NCI-H2081 treated with DMSO at 0.1 percent for 48 hours (cell line): ENCODE data around the gene PIK3C2G.
"Not testable (repeated sequence)": the region's sequence is repeated elsewhere in the genome, so short reads cannot be mapped to it uniquely, and the experiment has no call there.

ENCODE experiments used
- DNase-seq: peaks from one replicate; lab custom pipeline; 2025; lab: John Stamatoyannopoulos, UW

Gene PIK3C2G

GRCh38 chr12:18472304-18472703 lies 211.0 kb downstream of the PIK3C2G start:
- no peak for DNase-seq

DNA sequence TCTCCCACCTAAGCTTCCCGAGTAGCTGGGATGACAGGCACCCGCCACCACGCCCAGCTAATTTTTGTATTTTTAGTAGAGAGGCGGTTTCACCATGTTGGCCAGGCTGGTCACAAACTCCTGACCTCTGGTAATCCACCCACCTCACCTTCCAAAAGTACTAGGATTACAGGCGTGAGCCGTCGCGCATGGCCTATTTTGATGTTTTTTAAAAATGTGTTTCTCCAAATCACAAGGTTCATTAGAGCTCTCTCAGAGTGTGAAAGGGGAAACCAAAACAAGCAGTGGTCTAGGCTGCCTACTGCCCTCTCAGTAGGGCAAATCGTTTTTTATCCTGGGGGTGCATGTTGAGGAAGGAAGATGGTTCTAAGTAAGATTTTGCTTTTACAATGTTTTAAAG lies 211.5 kb downstream of the PIK3C2G start:
- DNase-seq: no peak

- DNase-seq: no peak
These were observed 215.5 kb downstream of the PIK3C2G start for GRCh38 chr12:18476861-18477260.

GRCh38 chr12:18479256-18479655 lies 217.9 kb downstream of the PIK3C2G start:
- no peak for DNase-seq

- DNase-seq: no peak
These were observed 221.3 kb downstream of the PIK3C2G start for GRCh38 chr12:18482601-18483120.

- DNase-seq: no peak
These were observed 222.5 kb downstream of the PIK3C2G start for GRCh38 chr12:18483698-18484325.

DNA sequence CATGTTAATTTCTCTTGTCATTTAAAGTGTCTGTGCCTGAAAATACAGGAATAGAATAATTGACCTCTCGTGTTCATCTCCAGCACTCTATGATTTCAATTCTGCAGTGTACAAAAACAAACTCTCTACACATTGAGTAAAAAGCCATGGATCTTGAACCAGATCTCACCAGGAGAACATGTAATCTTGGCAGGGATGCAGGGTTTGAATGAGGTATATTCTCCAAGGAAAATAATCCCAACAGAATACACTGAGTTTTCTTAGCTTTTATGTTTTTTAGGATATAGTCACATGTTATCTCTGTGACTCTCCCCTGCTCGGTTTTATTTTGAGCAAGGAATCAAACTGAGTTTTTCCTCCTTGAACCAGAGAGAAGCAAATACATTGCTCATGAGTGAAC lies 224.7 kb downstream of the PIK3C2G start:
- DNase-seq: no peak

DNA sequence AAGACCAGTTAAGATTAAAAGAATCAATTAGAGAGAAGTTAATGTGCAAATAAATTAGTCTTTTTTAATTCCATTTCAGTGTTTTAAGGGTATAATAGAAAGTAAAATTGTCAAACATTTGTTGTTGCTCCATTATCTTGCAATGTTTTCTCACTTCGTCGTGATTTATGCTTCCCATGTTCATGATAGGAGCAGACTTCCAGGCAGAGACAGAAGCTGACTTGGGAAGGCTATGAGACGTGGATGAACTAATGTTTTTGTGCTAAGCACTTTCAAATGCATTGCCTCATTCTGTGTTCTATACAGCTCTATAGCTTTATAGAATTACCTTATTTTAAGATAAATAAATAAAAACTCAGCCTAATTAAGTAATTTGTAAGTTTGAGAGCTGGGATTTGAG lies 226.2 kb downstream of the PIK3C2G start:
- DNase-seq: no peak

GRCh38 chr12:18492372-18493025 lies 231.2 kb downstream of the PIK3C2G start:
- DNase-seq: no peak

DNA sequence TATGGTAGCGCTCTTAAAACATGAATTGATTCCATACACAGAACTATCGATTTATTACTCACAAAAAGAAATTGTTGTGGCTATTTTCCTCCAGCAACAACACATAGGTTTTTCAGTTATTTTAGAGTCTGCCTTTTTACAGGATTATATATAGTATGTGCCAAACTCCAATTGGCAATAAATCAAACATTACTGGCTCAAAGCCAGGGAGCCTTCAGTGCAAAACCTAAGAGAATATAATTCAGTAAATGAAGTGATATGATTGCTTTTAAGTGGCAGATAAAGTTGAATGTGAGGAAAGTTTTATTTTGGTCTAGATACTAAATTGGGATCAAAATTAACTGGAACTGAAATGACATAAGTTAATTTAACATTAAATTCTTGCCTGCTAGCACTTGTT lies 234.8 kb downstream of the PIK3C2G start:
- DNase-seq: no peak

- not testable (repeated sequence) for DNase-seq
These were observed 238.8 kb downstream of the PIK3C2G start for GRCh38 chr12:18500160-18500574.

DNA sequence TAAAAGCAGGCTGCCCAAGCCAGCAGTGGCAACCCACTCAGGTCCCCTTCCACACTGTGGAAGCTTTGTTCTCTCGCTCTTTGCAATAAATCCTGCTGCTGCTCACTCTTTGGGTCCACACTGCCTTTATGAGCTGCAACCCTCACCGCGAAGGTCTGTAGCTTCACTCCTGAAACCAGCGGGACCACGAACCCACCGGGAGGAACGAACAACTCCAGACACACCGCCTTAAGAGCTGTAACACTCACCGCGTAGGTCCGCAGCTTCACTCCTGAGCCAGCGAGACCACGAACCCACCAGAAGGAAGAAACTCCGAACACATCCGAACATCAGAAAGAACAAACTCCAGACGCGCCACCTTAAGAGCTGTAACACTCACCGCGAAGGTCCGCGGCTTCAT lies 239.4 kb downstream of the PIK3C2G start:
- DNase-seq: not testable (repeated sequence)

GRCh38 chr12:18502422-18502968 lies 241.2 kb downstream of the PIK3C2G start:
- DNase-seq: peak; percentile 99

DNA sequence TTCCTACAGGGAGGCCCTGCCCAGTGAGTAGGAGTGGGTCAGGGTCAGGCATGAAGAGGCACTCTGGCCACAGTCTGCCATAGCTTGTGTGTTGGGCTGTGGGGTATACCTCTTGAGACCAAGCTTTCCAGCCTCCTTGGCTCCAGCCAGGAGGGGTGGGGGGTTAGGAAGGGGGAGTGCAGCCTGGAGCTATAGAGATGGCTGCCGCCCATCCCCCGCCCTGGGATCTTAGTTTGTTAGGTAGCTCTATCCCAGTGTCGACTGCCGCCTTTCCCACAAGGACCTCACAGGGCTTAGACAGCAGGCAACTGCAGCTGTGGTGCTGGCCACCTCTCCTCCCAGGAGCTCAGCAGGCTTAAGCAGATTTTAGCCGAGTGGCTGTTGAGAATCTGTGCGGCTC lies 260.1 kb downstream of the PIK3C2G start:
- no peak for DNase-seq

GRCh38 chr12:18522806-18523205 lies 261.5 kb downstream of the PIK3C2G start:
- no peak for DNase-seq

DNA sequence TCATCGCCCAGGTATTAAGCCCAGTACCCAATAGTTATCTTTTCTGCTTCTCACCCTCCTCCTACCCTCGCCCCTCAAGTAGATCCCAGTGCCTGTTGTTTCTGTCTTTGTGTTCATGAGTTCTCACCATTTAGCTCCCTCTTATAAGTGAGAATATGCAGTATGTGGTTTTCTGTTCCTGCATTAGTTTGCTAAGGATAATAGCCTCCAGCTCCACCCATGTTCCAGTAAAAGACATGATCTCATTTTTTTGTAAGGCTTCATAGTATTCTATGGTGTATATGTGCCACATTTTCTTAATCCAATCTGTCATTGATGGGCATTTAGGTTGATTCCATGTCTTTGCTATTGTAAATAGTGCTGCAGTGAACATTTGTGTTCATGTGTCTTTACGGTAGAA lies 281.2 kb downstream of the PIK3C2G start:
- DNase-seq: not testable (repeated sequence)

DNA sequence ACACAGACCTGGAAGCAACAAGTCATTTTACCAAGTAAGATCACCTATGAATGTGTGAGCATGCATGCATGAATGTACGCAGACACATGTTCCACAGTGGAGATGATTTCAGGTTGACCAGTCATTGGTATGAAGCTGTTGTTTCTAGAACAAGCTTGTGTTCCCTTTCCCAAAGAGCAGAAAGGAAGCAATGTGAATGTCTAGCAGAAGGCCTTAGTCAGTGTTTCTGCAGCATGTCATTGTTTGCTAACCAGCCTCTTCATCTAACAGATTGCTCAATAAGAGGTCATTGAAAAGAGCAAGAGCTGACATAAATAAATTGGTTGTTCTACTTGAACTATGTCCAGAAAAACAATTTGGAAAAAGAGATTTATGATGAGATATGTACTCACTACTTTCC lies 285.1 kb downstream of the PIK3C2G start:
- no peak for DNase-seq

GRCh38 chr12:18549598-18549997 lies 288.3 kb downstream of the PIK3C2G start:
- DNase-seq: no peak

- no peak for DNase-seq
These were observed 289.8 kb downstream of the PIK3C2G start for GRCh38 chr12:18551106-18551505.

DNA sequence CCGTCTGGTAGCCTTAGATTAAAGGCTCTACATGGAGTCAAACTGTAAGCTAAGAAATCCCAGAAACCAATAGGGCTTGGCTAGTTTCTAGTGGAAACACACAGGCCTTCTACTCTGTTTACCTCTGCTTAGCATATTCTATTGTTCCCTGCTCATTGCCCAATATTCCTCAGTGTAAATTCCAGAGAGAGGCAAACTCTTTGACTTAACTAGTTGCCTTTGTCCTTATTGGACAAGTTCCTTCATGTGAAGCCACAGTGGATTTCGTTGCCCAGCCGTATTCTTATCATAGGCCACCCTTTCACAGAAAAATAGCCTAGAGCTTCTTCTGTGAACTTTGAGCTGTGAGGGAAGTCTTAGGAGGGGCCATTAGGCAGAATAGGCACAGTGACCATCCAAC lies 290.4 kb downstream of the PIK3C2G start:
- no peak for DNase-seq

DNA sequence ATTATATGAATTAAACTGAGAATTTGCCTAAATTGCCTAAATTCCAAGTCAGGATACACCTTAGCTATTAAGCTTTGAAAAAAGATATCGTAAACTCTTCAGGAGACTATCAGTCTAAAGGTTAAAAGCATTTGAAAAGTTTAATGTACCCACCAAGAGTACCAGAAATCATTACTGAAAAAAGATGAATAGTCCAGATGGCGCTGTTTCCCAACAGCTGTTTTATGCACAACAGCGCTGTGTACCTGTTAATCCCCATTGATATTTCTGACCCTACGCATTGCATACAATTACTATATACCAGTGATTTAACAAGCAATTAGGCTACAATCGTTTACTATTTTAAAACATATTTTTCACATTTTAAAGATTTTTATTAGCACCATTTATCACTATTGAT lies 291.5 kb downstream of the PIK3C2G start:
- DNase-seq: no peak

DNA sequence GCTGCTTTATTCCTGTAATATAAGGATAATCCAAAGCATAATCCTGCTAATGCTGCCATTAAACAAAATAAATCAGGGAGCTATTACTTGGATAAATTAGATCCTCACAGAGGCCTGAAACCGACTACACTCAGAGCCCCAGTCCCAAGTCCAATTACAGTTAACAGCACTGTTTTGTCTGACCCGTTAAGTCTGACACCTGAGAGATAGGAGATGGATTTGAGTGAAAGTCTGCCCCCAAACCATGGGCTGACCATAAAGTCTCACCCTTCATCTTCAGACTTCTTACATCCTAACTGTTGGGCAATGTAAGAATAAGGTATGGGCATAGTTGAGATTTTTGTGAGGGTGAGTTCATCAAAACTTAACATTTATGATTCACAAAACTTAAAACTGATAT lies 294.8 kb downstream of the PIK3C2G start:
- no peak for DNase-seq

DNA sequence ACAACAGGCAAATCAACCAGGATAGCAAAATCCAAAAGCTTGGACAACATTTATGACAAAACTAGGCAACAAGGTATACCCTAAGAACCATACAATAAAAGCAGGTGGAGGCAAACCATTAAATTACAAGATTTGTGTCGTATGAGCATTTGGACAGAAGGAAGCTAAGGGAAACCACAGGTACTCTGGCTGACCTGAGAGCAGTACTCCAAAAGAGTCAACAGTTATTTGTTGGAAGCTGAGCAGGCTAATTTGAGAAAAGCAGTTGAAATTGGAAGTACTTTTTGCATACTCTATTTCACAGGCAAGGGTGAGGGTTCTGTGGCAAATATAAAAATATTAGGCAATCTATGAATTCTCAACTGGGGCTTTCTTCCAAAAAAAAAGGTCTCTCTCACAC lies 297.9 kb downstream of the PIK3C2G start:
- DNase-seq: no peak
